Activated T-cell treated with anti-CD3 and anti-CD28 coated beads, Interleukin-2, amount 50 U/mL, for 4 hours (primary cell): ENCODE data around the gene ARMC12. TPM values are rescaled to one million over a fixed set of nuclear protein-coding genes. Genes with fewer than 3 reads are reported as not detected.

Source experiments
- ATAC-seq, 2 donors: fragments of 200-7000 bp; cut with Tn5 transposase; one replicate each; pipeline ENCODE4 v1.10.0; 2021
- DNase-seq: peaks from one replicate; pipeline ENCODE4 v3.0.0-alpha.2; 2020
- H3K27me3 Mint-ChIP-seq: one replicate; pipeline ENCODE4 v1.8.0; 2021; ENCODE audit warnings: low read depth, mixed read lengths
- H3K36me3 Mint-ChIP-seq: one replicate; pipeline ENCODE4 v1.8.0; 2022; ENCODE audit warnings: mixed read lengths; ENCODE audit not compliant: insufficient read depth
- H3K4me1 Mint-ChIP-seq: one replicate; pipeline ENCODE4 v1.8.0; 2021; ENCODE audit warnings: low read depth, mixed read lengths
- H3K4me3 Mint-ChIP-seq: one replicate; pipeline ENCODE4 v1.8.0; 2021; ENCODE audit warnings: mild to moderate bottlenecking, moderate library complexity, mixed read lengths
- H3K9me3 Mint-ChIP-seq: one replicate; pipeline ENCODE4 v1.8.0; 2021; ENCODE audit warnings: mixed read lengths
- total RNA-seq, 3 donors: library from RNA; stranded (reverse); gene quantifications; one replicate each; pipeline ENCODE4 v1.2.1, GENCODE V29; 2021

ARMC12 gene
- total RNA-seq, 3 donors from 2014 or later, result 0.32 to 0.43 TPM; not detected in 1

DNA sequence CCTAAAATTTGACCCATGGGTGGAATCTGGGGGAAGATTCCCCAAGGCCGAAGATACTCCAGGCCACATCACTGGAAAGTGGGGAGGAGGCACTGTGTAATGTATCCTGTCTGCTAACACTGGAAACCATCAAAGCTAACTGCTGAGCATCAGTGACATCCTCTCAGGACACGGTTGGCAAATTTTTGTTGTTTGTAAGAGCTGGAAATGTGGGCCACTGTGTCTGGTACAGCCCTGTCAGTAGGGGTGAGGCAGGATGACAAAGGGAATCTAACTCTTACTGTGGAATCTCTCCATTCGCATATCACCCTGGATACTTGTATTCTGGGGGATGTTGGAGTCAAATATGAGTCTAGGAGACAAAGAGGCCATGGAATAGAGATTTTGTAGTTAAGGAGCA lies 22.6 kb downstream of the ARMC12 start:
- ATAC-seq, result no peak
- Mint-ChIP-seq H3K9me3 (no peaks in the 10 kb centered on the region), H3K4me1 (peaks cover 3% of the 10 kb centered on the region), H3K27me3 (peaks cover 57% of the 10 kb centered on the region), H3K36me3 (no peaks in the 10 kb centered on the region), H3K4me3 (no peak overlapping the region)
- no peak for DNase-seq

- DNase-seq, result no peak
- Mint-ChIP-seq H3K4me3 (no peak overlapping the region), H3K36me3 (no peaks in the 10 kb centered on the region), H3K4me1 (peaks cover 3% of the 10 kb centered on the region), H3K9me3 (no peaks in the 10 kb centered on the region), H3K27me3 (peaks cover 39% of the 10 kb centered on the region)
- no peak for ATAC-seq
Observed at GRCh38 chr6:35765739-35766138, 28.9 kb downstream of the ARMC12 start.

DNA sequence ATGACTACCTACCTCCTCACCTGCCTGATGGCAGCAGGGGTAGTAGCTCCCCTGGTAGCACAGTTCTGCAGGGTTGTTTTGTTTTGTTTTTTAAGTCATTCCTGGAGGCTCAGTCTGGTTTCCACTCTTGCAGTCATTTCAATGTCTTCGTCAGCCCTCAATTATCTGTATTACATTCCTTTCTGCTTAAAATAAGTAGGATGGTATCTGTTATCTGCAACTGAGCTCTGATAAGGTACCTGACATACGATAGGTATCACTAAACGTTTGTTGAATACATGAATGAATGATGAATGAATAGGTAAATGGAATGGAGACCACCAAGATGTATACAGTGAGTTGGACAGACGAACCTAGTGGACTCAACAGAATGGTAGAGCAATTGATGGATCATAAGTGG lies 32.4 kb downstream of the ARMC12 start:
- DNase-seq (no peak), ATAC-seq (no peak)
- H3K4me1 Mint-ChIP-seq, result no peaks in the 10 kb centered on the region
- no peak overlapping the region for H3K4me3 Mint-ChIP-seq
- no peaks in the 10 kb centered on the region for H3K36me3 Mint-ChIP-seq
- H3K27me3 Mint-ChIP-seq, result peaks cover 8% of the 10 kb centered on the region
- no peaks in the 10 kb centered on the region for H3K9me3 Mint-ChIP-seq

DNA sequence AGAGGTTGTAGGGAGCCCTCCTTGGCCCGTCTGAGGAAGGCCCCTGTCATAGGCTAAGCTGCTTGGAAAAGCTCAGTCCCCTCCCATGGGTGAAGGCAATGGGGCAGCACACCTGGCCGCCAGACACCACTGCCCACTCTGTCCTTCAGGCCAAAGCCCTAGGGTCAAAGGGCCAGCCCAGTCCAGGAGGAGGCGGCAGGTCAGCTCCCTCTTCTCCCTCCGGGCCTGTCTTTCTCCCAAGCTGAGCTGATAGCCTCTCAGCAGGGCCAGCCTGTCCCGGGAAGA lies 34.5 kb downstream of the ARMC12 start:
- Mint-ChIP-seq H3K9me3 (no peaks in the 10 kb centered on the region), H3K4me3 (no peak overlapping the region), H3K36me3 (no peaks in the 10 kb centered on the region), H3K4me1 (no peaks in the 10 kb centered on the region), H3K27me3 (peaks cover 14% of the 10 kb centered on the region)
- no peak for ATAC-seq
- DNase-seq, result no peak

DNA sequence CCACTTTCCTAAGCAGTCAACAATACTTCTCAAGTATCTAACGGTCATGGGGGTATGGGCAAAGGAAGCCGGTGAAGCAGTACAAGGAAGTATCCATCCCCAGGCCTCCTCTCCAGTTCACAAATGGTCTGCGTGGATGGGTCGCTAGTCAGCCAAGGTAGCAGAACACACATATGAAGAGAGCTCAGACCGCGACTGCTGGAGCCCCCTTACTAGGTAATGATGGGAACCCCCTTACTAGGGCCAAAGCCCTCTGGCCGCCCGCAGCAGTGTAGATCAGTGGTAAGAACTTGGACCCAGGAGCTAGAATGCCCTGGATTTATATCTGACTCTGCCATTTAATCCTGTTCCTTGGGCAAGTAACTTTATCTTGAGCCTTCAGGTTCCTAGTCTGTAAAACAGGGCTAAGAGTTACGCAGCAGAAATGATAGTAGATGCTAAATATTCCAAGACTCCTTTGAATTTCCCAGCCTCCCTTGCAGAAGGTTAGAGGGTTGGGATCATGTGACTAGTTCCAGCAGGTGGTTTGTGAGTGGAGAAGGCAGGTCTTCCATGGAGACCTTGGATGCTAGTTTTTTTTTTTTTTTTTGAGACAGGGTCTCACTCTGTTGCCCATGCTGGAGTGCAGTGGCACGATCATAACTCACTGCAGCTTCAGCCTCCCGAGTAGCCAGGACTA lies 37.4 kb downstream of the ARMC12 start:
- Mint-ChIP-seq H3K9me3 (no peaks in the 10 kb centered on the region), H3K4me3 (no peak overlapping the region), H3K36me3 (no peaks in the 10 kb centered on the region), H3K4me1 (peaks cover 5% of the 10 kb centered on the region), H3K27me3 (peaks cover 29% of the 10 kb centered on the region)
- ATAC-seq (no peak), DNase-seq (no peak)

DNA sequence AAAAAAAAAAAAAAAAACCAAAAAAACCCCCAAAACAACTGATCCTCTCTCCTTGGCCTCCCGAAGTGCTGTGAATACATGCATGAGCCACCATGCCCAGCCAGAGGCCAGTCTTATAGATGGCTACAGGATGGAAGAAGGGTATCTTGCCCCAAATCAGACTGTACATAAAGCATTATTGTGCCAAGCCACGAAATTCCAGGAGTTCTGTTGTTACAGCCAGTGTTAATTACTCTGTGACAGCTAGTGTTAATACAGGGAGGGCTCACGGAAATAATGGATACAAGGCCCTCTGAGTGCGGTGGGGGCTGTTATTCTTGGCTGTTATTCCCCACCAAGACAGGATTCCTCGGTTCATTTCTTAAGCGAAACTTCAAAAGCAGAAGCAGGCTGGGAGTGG lies 38.2 kb downstream of the ARMC12 start:
- Mint-ChIP-seq H3K36me3 (no peaks in the 10 kb centered on the region), H3K9me3 (no peaks in the 10 kb centered on the region), H3K27me3 (peaks cover 29% of the 10 kb centered on the region), H3K4me3 (no peak overlapping the region), H3K4me1 (peaks cover 5% of the 10 kb centered on the region)
- DNase-seq (no peak), ATAC-seq (no peak)

- H3K27me3 Mint-ChIP-seq, result peaks cover 32% of the 10 kb centered on the region
- DNase-seq (no peak), ATAC-seq (peak; percentile 43 to 57)
- peaks cover 5% of the 10 kb centered on the region for H3K4me1 Mint-ChIP-seq
- peak within 1 kb of the TSS; percentile 60 for H3K4me3 Mint-ChIP-seq
- H3K9me3 Mint-ChIP-seq, result no peaks in the 10 kb centered on the region
- H3K36me3 Mint-ChIP-seq, result no peaks in the 10 kb centered on the region
Observed at GRCh38 chr6:35776364-35777215, 39.8 kb downstream of the ARMC12 start, which contains the start of gene CLPSL2. TSS of gene CLPSL2 (plus strand) at chr6:35776598. CDS start at chr6:35776619, 21 bp downstream.

GRCh38 chr6:35777356-35778102 lies 40.7 kb downstream of the ARMC12 start:
- Mint-ChIP-seq H3K9me3 (no peaks in the 10 kb centered on the region), H3K4me3 (peak overlapping the region; percentile 33), H3K27me3 (peaks cover 36% of the 10 kb centered on the region), H3K4me1 (peaks cover 5% of the 10 kb centered on the region), H3K36me3 (no peaks in the 10 kb centered on the region)
- no peak for DNase-seq
- ATAC-seq, result no peak

GRCh38 chr6:35778437-35778836 lies 41.6 kb downstream of the ARMC12 start:
- peaks cover 36% of the 10 kb centered on the region for H3K27me3 Mint-ChIP-seq
- DNase-seq, result no peak
- H3K4me3 Mint-ChIP-seq, result no peak overlapping the region
- H3K9me3 Mint-ChIP-seq, result no peaks in the 10 kb centered on the region
- no peaks in the 10 kb centered on the region for H3K36me3 Mint-ChIP-seq
- no peak for ATAC-seq
- H3K4me1 Mint-ChIP-seq, result peaks cover 5% of the 10 kb centered on the region

- Mint-ChIP-seq H3K36me3 (no peaks in the 10 kb centered on the region), H3K9me3 (no peaks in the 10 kb centered on the region), H3K4me1 (peaks cover 5% of the 10 kb centered on the region), H3K4me3 (no peak within 1 kb of the TSS), H3K27me3 (peaks cover 41% of the 10 kb centered on the region)
- ATAC-seq (no peak), DNase-seq (no peak)
Observed at GRCh38 chr6:35780719-35781118, 43.9 kb downstream of the ARMC12 start, which contains the start of gene CLPSL1. TSS of gene CLPSL1 (plus strand) at chr6:35781019. CDS start at chr6:35781111, 92 bp downstream.

GRCh38 chr6:35781290-35781689 lies 44.5 kb downstream of the ARMC12 start:
- Mint-ChIP-seq H3K4me3 (no peak overlapping the region), H3K27me3 (peaks cover 43% of the 10 kb centered on the region), H3K9me3 (no peaks in the 10 kb centered on the region), H3K4me1 (peaks cover 5% of the 10 kb centered on the region), H3K36me3 (no peaks in the 10 kb centered on the region)
- ATAC-seq (no peak), DNase-seq (no peak)

DNA sequence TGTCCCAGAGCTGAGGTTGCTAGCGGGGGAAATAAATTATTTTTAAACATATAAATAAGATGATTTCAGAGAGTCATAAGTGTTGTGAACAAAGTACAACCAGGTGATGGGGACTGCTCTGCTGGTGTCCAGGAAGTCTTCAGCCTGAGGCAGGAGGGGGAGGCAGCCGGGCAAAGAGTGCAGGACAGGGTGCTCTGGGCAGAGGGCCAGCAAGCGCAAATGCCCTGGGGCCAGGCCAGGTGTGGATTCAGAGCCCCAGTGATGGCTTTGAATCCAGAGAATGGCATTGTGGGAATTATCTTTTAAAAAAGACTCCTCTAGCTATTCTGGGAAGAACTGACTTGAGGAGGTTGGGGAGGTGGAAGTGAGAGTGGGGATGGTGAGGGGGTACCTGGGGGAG lies 45.6 kb downstream of the ARMC12 start:
- Mint-ChIP-seq H3K27me3 (peaks cover 48% of the 10 kb centered on the region), H3K9me3 (no peaks in the 10 kb centered on the region), H3K4me3 (no peak overlapping the region), H3K36me3 (no peaks in the 10 kb centered on the region), H3K4me1 (peaks cover 2% of the 10 kb centered on the region)
- DNase-seq, result no peak
- no peak for ATAC-seq

- Mint-ChIP-seq H3K9me3 (no peaks in the 10 kb centered on the region), H3K27me3 (peaks cover 52% of the 10 kb centered on the region), H3K4me1 (no peaks in the 10 kb centered on the region), H3K36me3 (no peaks in the 10 kb centered on the region), H3K4me3 (no peak overlapping the region)
- ATAC-seq (no peak), DNase-seq (no peak)
Observed at GRCh38 chr6:35784200-35784599, 47.4 kb downstream of the ARMC12 start.

DNA sequence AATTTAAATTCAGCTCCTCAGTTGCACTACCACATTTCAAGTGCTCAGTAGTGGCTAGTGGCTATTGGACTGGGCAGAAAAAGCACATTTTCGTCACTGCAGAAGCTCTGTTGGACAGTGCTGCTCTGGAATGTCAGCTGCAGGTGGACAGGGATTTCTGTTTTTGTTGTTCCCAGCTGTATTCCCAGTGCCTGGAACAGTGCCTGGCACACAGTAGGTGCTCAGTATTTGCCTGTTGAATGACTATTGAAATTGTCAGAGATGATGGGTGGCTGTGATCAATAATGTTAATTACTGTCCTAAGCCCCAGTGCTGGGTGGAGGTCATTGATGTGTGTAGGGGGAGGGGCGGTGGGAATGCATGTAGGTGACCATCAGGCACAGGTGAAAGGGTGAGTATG lies 49.4 kb downstream of the ARMC12 start:
- no peaks in the 10 kb centered on the region for H3K9me3 Mint-ChIP-seq
- ATAC-seq (no peak), DNase-seq (no peak)
- H3K27me3 Mint-ChIP-seq, result peaks cover 64% of the 10 kb centered on the region
- no peaks in the 10 kb centered on the region for H3K36me3 Mint-ChIP-seq
- no peak overlapping the region for H3K4me3 Mint-ChIP-seq
- no peaks in the 10 kb centered on the region for H3K4me1 Mint-ChIP-seq
